ENCODE results near the gene HDAC4. TPM values are rescaled to one million over a fixed set of nuclear protein-coding genes. Genes with fewer than 3 reads are reported as not detected.
A peak's percentile ranks its signal among the peaks of the same experiment; 100 is the strongest.

The HDAC4 gene
- total and polyA plus RNA-seq, 9 of the 15 experiments (the other 6 are each of a cell fraction or from before 2014, with no cell fraction given), result 0.11 to 20.2 (median 4.0) TPM

- Histone ChIP-seq H2AFZ (ENCODE audit: low read depth, low read length) (no peak overlapping the region), H3K79me2 (ENCODE audit: control insufficient read depth, insufficient read depth, low read length) (peaks cover 18% of the 10 kb centered on the region), H3K9me1 (ENCODE audit: control insufficient read depth, insufficient read depth, low read length) (peaks cover 2% of the 10 kb centered on the region), H3K36me3 (ENCODE audit: control insufficient read depth, insufficient read depth, low read length) (no peaks in the 10 kb centered on the region), H3K9me3 (replicated peaks; ENCODE audit: control insufficient read depth, insufficient read depth, low read depth, low read length) (no peaks in the 10 kb centered on the region), H4K20me1 (replicated peaks; ENCODE audit: control insufficient read depth, insufficient read depth, low read length) (peaks cover 15% of the 10 kb centered on the region; the same call in 1 of the 2 replicates), H3K9ac (ENCODE audit: insufficient read depth in 1 of 2, low read depth in 2 of 2, low read length in 2 of 2) (no peak overlapping the region), H3K27me3 (ENCODE audit: control insufficient read depth in 2 of 2, insufficient read depth in 2 of 2, low read length in 2 of 2) (no peaks in the 10 kb centered on the region), H3K4me3 (no peak overlapping the region), H3K27ac (ENCODE audit: extremely low read depth, low read depth, low read length) (no peak overlapping the region), H3K4me1 (replicated peaks in 1 of 2; ENCODE audit: control insufficient read depth in 2 of 2, insufficient read depth in 2 of 2, low read length in 2 of 2) (peaks cover 20 to 33% of the 10 kb centered on the region in 2 experiments; a peak in 4 of 5 replicates), H3K4me2 (ENCODE audit: insufficient read depth, low read length) (no peak overlapping the region)
- POLR2A ChIA-PET, result interaction anchor here (0.5 kb wide), 1 partner anchor 186 kb away, joined by 4 read pairs; the partner anchor contains the start of gene HDAC4
- in situ Hi-C loops (cut with MboI) (no loop called here), intact Hi-C loops (cut with micrococcal nuclease) (no loop called here)
- FAIRE-seq, result no peak
- no TSS peak for BruUV-seq (replicated peaks)
- DNase-seq (ENCODE audit: extremely low read depth in 1 of 4, low spot score in 3 of 4), result peak in 2 of 4 experiments; percentile 18 to 20
- peak; percentile 33; the same call in 2 of the 3 replicates for ATAC-seq
- WGBS (ENCODE audit: insufficient coverage, low coverage, missing lambda C conversion rate), result 52% methylated on average over 17 of the region's 23 CpGs
- CTCF ChIA-PET (ENCODE audit: low intra/inter-chr PET ratio), result no interaction called here
- TF ChIP-seq CBX3 (IDR thresholded peaks at IDR 0.05; ENCODE audit: borderline replicate concordance in 1 of 2, low read length in 2 of 2), result no peak
- TF ChIP-seq HNRNPLL (IDR thresholded peaks at IDR 0.05; ENCODE audit: low read depth, low read length, poor library complexity, severe bottlenecking), result no peak
- peak; percentile 25; the same call in 1 of the 2 replicates for TF ChIP-seq ARID1B (IDR thresholded peaks at IDR 0.05)
- peak; percentile 54; the same call in 1 of the 2 replicates for TF ChIP-seq NCOR1 (IDR thresholded peaks at IDR 0.05)
- no peak for TF ChIP-seq HMBOX1 (IDR thresholded peaks at IDR 0.05)
- peak; percentile 63 for TF ChIP-seq SMAD4 (CRISPR knock-in tag; conservative IDR thresholded peaks at IDR 0.05)
- TF ChIP-seq ZNF436 (CRISPR knock-in tag; IDR thresholded peaks at IDR 0.05), result no peak
- no peak for TF ChIP-seq RNF2 (IDR thresholded peaks at IDR 0.05)
- TF ChIP-seq MAFK (IDR thresholded peaks at IDR 0.05; ENCODE audit: low read length), result no peak
- no peak for TF ChIP-seq ZNF121 (CRISPR knock-in tag; conservative IDR thresholded peaks at IDR 0.05)
- no peak for TF ChIP-seq KLF13 (tag; IDR thresholded peaks at IDR 0.05; ENCODE audit: borderline replicate concordance, low read depth)
- TF ChIP-seq PHB (CRISPR knock-in tag; IDR thresholded peaks at IDR 0.05), result no peak
- no peak for TF ChIP-seq SP2 (IDR thresholded peaks at IDR 0.05; ENCODE audit: extremely low read depth, low read depth, low read length, poor library complexity, severe bottlenecking)
- peak; percentile 44 for TF ChIP-seq CBFA2T3 (IDR thresholded peaks at IDR 0.05)
- TF ChIP-seq TCF3 (CRISPR knock-in tag; IDR thresholded peaks at IDR 0.05), result peak; percentile 28
- no peak for TF ChIP-seq MCM5 (IDR thresholded peaks at IDR 0.05; ENCODE audit: low read depth)
- TF ChIP-seq ZEB2 (IDR thresholded peaks at IDR 0.05), result no peak
- no peak for TF ChIP-seq GABPA (tag; conservative IDR thresholded peaks at IDR 0.05; ENCODE audit: low read depth)
- no peak for TF ChIP-seq SAFB (IDR thresholded peaks at IDR 0.05; ENCODE audit: borderline replicate concordance, low read depth, low read length)
- no peak for TF ChIP-seq ZNF212 (CRISPR knock-in tag; IDR thresholded peaks at IDR 0.05)
- no peak for TF ChIP-seq ZNF699 (CRISPR knock-in tag; IDR thresholded peaks at IDR 0.05; ENCODE audit: insufficient replicate concordance)
- no peak for TF ChIP-seq FOXJ3 (CRISPR knock-in tag; IDR thresholded peaks at IDR 0.05)
- TF ChIP-seq ILK (tag; IDR thresholded peaks at IDR 0.05; ENCODE audit: borderline replicate concordance, low read depth), result no peak
Observed at GRCh38 chr2:239215136-239215925, 185.5 kb downstream of the HDAC4 start.
